NOMO-1 treated with dmso at 0.1 percent for 144 hours (cell line): Measurements from ENCODE around the gene UNK.
A peak's percentile ranks its signal among the peaks of the same experiment; 100 is the strongest.

ENCODE experiments used
- DNase-seq: peaks from one replicate; lab custom pipeline; 2025; ENCODE audit not compliant: unreplicated experiment; lab: John Stamatoyannopoulos, UW

The UNK gene, protein sequence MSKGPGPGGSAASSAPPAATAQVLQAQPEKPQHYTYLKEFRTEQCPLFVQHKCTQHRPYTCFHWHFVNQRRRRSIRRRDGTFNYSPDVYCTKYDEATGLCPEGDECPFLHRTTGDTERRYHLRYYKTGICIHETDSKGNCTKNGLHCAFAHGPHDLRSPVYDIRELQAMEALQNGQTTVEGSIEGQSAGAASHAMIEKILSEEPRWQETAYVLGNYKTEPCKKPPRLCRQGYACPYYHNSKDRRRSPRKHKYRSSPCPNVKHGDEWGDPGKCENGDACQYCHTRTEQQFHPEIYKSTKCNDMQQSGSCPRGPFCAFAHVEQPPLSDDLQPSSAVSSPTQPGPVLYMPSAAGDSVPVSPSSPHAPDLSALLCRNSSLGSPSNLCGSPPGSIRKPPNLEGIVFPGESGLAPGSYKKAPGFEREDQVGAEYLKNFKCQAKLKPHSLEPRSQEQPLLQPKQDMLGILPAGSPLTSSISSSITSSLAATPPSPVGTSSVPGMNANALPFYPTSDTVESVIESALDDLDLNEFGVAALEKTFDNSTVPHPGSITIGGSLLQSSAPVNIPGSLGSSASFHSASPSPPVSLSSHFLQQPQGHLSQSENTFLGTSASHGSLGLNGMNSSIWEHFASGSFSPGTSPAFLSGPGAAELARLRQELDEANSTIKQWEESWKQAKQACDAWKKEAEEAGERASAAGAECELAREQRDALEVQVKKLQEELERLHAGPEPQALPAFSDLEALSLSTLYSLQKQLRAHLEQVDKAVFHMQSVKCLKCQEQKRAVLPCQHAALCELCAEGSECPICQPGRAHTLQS

DNA sequence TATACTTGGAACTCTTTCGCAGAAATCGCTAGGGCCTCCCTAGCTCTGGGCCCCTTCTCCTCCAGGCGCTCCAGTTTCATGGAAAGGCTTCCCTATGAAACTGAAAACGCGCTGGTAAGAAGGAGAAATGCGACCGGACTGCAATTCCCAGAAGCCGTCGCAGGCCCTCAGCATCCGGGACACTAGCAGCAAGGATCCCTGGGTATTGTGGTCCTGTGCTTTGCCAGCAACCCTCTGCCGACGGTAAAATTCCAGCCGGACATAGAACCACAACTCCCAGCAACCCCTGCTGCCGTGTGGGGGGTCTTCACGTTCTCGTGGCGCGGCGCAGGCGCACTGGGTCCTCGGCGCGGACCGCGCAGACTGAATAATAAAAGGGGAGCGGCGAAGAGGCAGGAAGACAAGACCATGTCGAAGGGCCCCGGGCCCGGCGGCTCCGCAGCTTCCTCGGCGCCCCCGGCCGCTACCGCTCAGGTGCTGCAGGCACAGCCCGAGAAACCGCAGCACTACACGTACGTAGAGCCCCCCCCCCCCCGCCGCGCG lies at the start of gene UNK:
Gene UNK (plus strand): TSS at position 334 of the 543 bp plus-strand sequence. CDS start 75 bp downstream, at position 409.
- peak; percentile 97 for DNase-seq

DNA sequence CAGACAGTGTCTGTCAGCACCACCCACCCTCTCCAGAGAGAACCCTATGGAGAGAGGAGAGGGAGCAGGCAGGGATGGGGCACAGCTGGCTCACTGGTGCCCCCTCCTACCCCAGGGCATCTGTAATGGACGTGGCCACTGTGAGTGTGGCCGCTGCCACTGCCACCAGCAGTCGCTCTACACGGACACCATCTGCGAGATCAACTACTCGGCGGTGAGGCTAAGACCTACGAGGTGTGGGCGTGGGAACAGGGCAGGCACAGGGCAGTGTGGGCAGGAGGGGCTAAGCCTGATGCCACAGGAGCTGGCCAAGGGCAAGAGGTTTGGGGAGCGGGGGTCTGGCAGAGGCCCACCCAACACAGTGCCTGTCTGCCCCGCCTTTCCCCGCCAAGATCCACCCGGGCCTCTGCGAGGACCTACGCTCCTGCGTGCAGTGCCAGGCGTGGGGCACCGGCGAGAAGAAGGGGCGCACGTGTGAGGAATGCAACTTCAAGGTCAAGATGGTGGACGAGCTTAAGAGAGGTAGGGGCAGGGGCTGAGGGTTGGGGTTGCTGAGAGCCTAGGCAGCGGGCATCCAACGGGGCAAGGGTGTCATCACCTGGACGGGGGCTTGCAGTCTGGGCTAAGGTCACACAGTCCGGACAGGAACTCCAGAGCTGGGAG lies 48.3 kb upstream of the UNK start:
- DNase-seq: no peak

DNA sequence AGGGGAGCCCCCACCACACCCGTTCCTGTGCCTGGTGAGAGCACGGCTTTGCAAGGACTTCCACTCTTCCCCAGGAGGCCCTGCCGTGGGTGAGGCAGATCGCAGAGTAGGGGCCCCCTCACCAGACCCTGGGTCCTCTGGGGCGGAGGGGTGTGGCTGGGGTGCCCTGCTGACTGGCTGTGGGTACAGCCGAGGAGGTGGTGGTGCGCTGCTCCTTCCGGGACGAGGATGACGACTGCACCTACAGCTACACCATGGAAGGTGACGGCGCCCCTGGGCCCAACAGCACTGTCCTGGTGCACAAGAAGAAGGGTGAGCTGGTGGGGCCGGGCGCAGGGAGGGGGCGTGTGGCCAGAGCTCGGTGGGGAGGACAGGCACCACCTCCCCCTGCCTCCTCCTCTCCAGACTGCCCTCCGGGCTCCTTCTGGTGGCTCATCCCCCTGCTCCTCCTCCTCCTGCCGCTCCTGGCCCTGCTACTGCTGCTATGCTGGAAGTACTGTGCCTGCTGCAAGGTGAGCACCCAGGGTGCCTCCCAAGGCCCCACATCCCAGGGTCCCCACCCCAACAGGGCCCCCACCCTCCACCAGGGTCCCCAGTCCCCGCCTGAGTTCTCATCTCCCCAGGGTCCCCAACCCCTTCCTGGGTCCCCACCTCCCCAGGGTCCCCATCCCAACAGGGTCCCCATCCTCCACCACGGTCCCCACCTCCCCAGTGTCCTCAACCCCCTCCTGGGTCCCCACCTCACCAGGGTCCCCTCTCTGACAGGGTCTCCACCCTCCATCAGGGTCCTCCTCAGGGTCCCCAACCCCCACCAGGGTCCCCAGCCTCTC lies 47.3 kb upstream of the UNK start:
- no peak for DNase-seq

DNA sequence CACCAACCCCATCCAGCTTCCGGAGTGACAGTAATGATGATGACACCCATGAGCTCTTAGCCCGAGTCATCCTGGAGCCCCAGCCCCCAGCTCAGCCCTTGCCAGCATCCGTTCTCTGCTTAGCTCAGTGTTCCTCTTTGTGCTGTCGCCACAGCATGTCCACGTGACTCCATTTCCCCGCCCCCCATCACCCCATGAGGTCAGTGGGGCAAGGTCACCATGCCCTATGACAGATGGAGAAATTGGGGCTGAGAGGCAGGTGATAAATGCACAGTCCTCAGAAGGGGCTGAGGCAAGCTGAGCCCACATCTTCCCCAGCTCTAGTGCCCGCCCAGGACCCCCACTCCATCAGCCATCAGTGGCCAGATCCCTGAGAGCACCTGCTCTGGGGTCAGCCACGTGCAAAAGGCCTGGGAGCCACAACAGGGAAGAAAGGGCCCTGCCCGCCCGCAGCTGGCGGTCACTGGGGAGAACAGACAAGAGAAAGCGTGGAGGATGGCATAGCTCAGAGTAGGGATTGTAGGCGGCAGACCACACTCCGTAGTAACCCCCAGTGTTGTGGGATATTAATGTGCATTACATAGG lies 46.3 kb upstream of the UNK start:
- peak; percentile 67 for DNase-seq

DNA sequence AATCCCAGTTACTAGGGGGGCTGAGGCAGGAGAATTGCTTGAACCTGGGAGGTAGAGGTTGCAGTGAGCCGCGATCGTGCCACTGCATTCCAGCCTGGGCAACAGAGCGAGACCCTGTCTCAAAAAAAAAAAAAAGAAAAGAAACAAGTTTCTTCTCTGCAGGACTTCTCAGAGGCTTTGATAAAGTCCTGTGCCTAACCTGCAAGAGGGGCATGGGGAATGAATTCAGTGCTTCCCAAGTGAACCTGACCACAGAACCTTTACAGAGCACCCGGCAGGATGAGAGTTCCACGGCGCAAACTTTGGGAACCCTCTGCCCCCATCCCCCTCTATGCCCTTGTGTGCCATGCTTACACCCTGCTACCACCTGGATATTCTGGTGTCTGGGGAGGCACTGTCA lies 45.4 kb upstream of the UNK start:
- DNase-seq: no peak

DNA sequence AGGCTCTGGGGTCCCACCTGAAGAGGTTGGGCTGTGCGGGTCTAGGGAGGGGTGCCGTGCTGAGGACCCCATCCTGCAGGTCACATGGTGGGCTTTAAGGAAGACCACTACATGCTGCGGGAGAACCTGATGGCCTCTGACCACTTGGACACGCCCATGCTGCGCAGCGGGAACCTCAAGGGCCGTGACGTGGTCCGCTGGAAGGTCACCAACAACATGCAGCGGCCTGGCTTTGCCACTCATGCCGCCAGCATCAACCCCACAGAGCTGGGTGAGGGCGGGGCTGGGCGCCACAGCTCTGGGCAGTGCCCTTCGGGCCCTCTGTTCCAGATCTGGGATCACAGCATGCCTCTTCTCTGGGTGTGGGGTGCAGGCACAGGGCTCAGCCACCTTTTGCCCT lies 44.8 kb upstream of the UNK start:
- no peak for DNase-seq

DNA sequence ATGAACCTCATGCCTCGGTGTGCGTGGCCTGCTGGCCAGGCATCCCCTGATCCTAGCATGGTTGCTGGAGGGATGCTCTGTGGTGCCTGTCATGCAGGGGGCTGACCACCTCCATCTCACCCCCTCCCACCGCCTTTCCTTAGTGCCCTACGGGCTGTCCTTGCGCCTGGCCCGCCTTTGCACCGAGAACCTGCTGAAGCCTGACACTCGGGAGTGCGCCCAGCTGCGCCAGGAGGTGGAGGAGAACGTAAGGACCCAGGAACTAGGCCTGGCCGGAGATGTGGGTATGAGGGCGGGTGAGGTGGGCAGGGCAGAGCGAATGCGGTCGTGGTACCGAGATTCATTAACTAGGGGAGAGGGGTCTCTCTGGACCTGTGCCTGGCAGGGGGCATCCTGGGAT lies 44.4 kb upstream of the UNK start:
- no peak for DNase-seq

DNA sequence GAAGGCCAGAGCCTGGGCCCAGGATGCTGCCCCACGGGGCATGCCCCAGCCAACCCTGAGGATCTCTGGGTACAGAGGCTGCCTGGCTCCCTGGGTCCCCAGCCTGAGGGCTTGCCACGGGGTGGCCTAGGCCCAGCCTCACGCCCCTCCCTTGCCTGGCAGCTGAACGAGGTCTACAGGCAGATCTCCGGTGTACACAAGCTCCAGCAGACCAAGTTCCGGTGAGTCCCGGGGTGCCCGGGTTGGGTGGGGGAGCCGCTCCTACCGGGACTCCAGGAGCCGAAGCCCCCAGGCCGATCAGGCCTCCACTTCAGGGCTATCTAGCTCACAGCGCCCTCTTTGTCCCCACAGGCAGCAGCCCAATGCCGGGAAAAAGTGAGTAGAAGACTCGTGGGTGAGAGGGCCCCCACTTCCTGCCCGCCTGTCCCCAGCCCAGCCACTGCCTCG lies 44.0 kb upstream of the UNK start:
- DNase-seq: no peak

DNA sequence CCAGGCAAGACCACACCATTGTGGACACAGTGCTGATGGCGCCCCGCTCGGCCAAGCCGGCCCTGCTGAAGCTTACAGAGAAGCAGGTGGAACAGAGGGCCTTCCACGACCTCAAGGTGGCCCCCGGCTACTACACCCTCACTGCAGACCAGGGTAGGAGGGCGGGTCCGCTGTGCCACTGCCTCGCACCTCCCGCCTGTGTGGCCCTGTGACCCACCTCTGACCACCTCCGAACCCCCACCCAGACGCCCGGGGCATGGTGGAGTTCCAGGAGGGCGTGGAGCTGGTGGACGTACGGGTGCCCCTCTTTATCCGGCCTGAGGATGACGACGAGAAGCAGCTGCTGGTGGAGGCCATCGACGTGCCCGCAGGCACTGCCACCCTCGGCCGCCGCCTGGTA lies 42.3 kb upstream of the UNK start:
- no peak for DNase-seq

DNA sequence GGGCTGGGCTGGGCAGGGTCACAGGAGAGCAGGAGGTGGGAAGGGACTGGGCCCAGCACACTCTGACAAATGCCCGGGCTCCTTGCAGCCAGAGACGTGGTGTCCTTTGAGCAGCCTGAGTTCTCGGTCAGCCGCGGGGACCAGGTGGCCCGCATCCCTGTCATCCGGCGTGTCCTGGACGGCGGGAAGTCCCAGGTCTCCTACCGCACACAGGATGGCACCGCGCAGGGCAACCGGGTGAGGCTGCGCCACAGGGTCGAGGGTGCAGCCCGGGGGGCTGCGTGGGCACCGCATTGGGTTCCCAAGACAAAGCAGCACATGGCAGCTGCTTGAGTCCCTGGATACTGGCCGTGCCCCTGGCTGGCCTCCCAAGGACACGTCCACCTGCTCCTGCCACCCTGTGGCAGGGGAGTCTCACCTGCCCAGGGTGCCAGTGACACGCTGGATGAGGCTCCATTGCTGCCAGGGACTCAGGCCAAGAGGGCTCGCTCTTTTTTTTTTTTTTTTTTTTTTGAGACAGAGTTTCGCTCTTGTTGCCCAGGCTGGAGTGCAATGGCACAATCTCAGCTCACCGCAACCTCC lies 40.9 kb upstream of the UNK start:
- DNase-seq: no peak

DNA sequence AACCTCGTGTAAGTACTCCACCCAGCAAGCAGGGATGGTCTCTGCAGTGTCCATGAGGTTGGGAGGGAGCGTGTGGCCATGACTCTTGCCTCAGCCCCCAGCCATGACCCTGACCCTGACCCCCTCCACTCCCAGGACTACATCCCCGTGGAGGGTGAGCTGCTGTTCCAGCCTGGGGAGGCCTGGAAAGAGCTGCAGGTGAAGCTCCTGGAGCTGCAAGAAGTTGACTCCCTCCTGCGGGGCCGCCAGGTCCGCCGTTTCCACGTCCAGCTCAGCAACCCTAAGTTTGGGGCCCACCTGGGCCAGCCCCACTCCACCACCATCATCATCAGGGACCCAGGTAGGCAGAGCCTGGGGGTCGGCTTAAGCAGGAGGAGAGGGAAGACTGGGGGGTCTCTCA lies 35.9 kb upstream of the UNK start:
- DNase-seq: no peak

DNA sequence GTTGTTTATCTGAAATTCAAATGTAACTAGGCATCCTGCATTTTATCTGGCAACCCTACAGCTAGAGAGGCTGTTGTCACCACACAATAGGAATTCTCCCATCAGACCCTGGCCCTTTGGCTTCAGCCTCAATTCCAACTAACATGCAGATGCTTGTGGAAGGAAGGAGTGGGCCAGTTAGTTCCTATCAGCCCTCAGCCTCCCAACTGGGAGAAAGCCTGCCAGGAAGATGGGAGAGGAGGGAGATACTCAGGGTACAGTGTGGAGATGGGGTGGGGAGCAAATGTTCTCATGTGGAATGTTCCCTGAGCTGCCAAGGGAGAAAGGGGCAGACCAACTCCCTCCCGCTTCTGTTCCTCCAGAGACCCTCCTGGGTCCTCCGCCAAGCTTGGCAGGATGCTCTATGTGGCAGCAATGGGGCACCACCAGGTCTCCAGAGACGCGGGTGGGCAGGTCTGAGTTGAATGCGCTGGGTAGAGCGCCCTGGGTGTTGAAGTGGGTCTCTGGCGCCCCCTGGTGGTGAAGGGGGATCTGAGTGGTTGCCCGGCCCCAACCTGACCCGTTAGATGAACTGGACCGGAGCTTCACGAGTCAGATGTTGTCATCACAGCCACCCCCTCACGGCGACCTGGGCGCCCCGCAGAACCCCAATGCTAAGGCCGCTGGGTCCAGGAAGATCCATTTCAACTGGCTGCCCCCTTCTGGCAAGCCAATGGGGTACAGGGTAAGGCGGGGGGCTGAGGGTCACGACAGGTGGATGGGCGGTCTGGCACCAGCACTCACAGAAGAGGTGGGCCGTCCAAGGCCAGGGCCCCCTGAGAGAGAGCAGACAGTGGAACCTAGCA lies 34.8 kb upstream of the UNK start:
- peak; percentile 31 for DNase-seq

DNA sequence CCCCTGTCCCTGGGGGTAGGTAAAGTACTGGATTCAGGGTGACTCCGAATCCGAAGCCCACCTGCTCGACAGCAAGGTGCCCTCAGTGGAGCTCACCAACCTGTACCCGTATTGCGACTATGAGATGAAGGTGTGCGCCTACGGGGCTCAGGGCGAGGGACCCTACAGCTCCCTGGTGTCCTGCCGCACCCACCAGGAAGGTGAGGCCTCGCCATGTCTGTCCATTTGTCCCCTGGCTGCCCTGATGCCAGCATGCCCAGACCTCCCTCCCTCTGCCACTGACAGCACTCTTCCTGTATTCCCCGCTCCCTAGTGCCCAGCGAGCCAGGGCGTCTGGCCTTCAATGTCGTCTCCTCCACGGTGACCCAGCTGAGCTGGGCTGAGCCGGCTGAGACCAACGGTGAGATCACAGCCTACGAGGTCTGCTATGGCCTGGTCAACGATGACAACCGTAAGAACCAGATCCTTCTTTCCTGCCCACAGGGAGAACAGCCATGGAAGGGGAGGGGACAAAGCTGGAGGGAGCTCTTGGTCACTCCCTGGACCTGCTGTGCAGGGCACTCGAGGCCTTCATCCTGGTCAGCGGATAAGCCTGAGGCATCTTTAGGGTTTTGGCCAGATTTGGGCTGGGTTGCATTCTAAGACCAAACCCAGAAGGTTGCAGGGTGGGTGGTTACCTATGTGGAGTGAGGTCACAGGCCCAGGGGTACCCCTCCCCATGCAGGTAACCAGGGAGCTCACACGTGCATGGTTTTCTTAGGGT lies 33.8 kb upstream of the UNK start:
- no peak for DNase-seq

DNA sequence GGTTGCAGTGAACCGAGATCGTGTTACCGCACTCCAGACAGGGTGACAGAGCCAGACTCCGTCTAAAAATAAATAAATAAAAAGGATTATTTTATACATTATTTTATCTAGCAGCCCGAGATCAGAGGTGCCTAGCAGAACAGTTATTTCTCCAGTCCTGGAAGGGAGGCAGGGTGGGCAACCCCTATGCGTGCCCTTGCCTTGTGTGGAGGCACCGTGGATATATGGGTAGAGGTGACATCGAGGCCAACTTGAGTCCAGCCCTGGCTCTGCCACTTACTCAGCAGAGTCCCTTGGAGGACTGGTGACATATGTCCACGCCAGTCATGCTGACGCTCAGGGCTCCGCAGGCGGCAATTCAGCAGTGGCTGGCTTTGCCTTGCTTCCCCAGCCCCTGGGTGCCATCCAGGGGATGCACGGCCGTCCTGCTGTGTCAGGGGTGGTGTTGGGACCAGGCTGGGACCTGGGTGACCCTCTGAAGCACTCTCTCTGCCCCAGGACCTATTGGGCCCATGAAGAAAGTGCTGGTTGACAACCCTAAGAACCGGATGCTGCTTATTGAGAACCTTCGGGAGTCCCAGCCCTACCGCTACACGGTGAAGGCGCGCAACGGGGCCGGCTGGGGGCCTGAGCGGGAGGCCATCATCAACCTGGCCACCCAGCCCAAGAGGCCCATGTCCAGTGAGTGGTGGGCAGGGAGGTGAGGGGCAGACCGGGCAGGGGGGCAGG lies 32.8 kb upstream of the UNK start:
- no peak for DNase-seq

DNA sequence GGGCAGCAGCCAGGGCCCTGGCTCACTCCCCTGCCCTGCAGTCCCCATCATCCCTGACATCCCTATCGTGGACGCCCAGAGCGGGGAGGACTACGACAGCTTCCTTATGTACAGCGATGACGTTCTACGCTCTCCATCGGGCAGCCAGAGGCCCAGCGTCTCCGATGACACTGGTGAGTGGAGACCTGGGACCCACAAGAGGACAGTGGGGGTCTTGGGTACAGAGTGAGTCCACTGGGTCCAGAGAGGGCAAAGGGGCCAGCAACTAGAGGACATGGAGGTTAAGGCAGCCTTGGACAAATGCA lies 32.2 kb upstream of the UNK start:
- DNase-seq: no peak

DNA sequence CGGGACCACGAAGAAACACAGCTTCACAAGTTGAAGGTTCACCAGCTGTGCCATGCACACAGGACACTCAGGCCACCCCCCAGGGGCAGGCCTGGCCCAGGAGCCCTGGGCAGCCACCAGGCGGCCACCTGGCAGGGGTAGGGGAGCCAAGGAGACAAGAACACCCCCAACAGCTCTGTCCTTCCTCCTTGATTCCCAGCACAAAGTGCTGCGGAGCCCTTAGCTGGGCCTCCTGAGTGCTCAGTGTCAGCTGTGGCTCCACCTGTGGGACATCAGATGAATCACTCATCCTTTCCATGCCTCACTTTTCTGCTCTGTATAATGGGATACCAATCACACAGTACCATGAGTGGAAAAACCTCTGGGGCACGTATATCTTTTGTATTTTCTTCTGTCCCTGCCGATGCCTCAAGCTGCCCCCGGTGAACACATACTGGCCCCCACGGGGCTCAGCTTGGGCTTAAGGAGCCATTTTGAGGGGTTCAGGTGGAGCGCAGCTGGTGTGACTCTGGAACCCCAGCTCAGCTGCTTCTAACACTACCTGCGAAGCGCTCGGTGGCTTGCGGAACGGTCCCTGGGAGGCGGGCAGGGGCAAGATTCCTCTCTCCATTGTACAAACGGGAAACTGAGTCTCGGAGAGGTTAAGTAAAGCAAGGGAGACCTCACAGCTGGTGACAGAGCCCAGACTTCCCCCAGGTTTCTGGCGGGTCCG lies 31.6 kb upstream of the UNK start:
- DNase-seq: no peak
